ENCODE measurements around the gene APOL4. TPM values are rescaled to one million over a fixed set of nuclear protein-coding genes. Genes with fewer than 3 reads are reported as not detected.

The APOL4 gene
- polyA plus RNA-seq, 3 donors, result 6.1 to 39.1 (median 38.9) TPM

GRCh38 chr22:36148411-36148810, 53.2 kb downstream of the APOL4 start:
- WGBS, 3 donors, result 85 to 92% (median 90%) methylated on average over 8 of the region's 8 CpGs
- H3K27ac ChIP-seq (ENCODE audit: low read depth, low read length), result no peak overlapping the region

- H3K27ac ChIP-seq (ENCODE audit: low read depth, low read length), result no peak overlapping the region
- WGBS, 3 donors, result 68 to 74% (median 71%) methylated on average over 8 of the region's 8 CpGs
Observed at GRCh38 chr22:36147196-36147791, 54.3 kb downstream of the APOL4 start.

GRCh38 chr22:36145881-36146280, 55.7 kb downstream of the APOL4 start:
- WGBS, 3 donors, result 62 to 70% (median 69%) methylated on average over 3 to 4 of the region's 4 CpGs
- H3K27ac ChIP-seq (ENCODE audit: low read depth, low read length), result no peak overlapping the region

GRCh38 chr22:36144886-36145541, 56.6 kb downstream of the APOL4 start:
- H3K27ac ChIP-seq (ENCODE audit: low read depth, low read length), result no peak overlapping the region
- 33 to 73% (median 64%) methylated on average over 12 of the region's 12 CpGs for WGBS, 3 donors

- no peak overlapping the region for H3K27ac ChIP-seq (ENCODE audit: low read depth, low read length)
- WGBS, 3 donors, result 62 to 71% (median 66%) methylated on average over 4 of the region's 4 CpGs
Observed at GRCh38 chr22:36143956-36144355, 57.7 kb downstream of the APOL4 start.

- 43 to 75% (median 64%) methylated on average over 5 of the region's 5 CpGs for WGBS, 3 donors
- no peak overlapping the region for H3K27ac ChIP-seq (ENCODE audit: low read depth, low read length)
Observed at GRCh38 chr22:36143066-36143815, 58.4 kb downstream of the APOL4 start.

GRCh38 chr22:36141481-36141880, 60.1 kb downstream of the APOL4 start:
- H3K27ac ChIP-seq (ENCODE audit: low read depth, low read length), result no peak overlapping the region
- 74 to 88% (median 84%) methylated on average over 9 of the region's 9 CpGs for WGBS, 3 donors

Other genes starting within 250 kb of the APOL4 start
- gene RBFOX2, start 173.0 kb downstream of the APOL4 start, polyA plus RNA-seq, result 10 to 100 TPM; 15.2 to 53.4 (median 28.9) TPM
- 100 to 1,000 TPM in 1 of 3 donors, 10 to 100 TPM in 2; 11.8 to 136 (median 44.3) TPM for gene APOL3, start 41.1 kb downstream of the APOL4 start, polyA plus RNA-seq
- gene APOL2, start 37.7 kb upstream of the APOL4 start, polyA plus RNA-seq, result 10 to 100 TPM; 20.7 to 56.8 (median 33.7) TPM
- gene APOL1, start 51.3 kb upstream of the APOL4 start, polyA plus RNA-seq, result 10 to 100 TPM in 2 of 3 donors, 1 to 10 TPM in 1; 9.5 to 37.2 (median 37.2) TPM
- 100 to 1,000 TPM; 159 to 240 (median 161) TPM for gene MYH9, start 186.2 kb upstream of the APOL4 start, polyA plus RNA-seq